Glutamatergic neuron (in vitro differentiated cells): Measurements from ENCODE around the gene TSPAN2. TPM values are rescaled to one million over a fixed set of nuclear protein-coding genes. Genes with fewer than 3 reads are reported as not detected.
A peak's percentile ranks its signal among the peaks of the same experiment; 100 is the strongest.

Source experiments
- DNase-seq: peaks from one replicate; pipeline ENCODE4 v3.0.0; 2022
- H3K27ac Mint-ChIP-seq: one replicate; pipeline ENCODE4 v1.8.0; 2020; ENCODE audit warnings: mild to moderate bottlenecking, mixed read lengths, inconsistent platforms; ENCODE audit not compliant: unreplicated experiment
- H3K27me3 Mint-ChIP-seq: one replicate; pipeline ENCODE4 v1.8.0; 2020; ENCODE audit warnings: mild to moderate bottlenecking, moderate library complexity, mixed read lengths, inconsistent platforms; ENCODE audit not compliant: unreplicated experiment
- H3K36me3 Mint-ChIP-seq: one replicate; pipeline ENCODE4 v1.8.0; 2020; ENCODE audit warnings: mild to moderate bottlenecking, mixed read lengths, inconsistent platforms; ENCODE audit not compliant: unreplicated experiment
- H3K4me1 Mint-ChIP-seq: one replicate; pipeline ENCODE4 v1.8.0; 2020; ENCODE audit warnings: mild to moderate bottlenecking, low read depth, mixed read lengths, inconsistent platforms; ENCODE audit not compliant: unreplicated experiment
- H3K4me3 Mint-ChIP-seq: one replicate; pipeline ENCODE4 v1.8.0; 2020; ENCODE audit warnings: mild to moderate bottlenecking, mixed read lengths, inconsistent platforms; ENCODE audit not compliant: unreplicated experiment
- H3K9me3 Mint-ChIP-seq: one replicate; pipeline ENCODE4 v1.8.0; 2020; ENCODE audit warnings: mild to moderate bottlenecking, moderate library complexity, mixed read lengths, inconsistent platforms; ENCODE audit not compliant: unreplicated experiment
- total RNA-seq: library from RNA; stranded (reverse); fragmentation: NEBNext Ultra II Directional; extraction: Animal tissue kit (Norgen Biotek cat#: 25700); gene quantifications from one replicate; pipeline ENCODE4 v1.2.1, GENCODE V29; 2021; ENCODE audit not compliant: unreplicated experiment
- TF ChIP-seq, protein P1 (sequence below): fragments of 200-600 bp; sonication (generic); IDR thresholded peaks from one replicate; pipeline ENCODE4 v1.5.0; 2021; ENCODE audit not compliant: partially characterized antibody, unreplicated experiment

The TSPAN2 gene
- total RNA-seq, 1 donor from 2014 or later: 11.2 TPM

- H3K27ac Mint-ChIP-seq: no peak overlapping the region
- no peak for DNase-seq
- H3K4me1 Mint-ChIP-seq: no peaks in the 10 kb centered on the region
- no peak overlapping the region for H3K4me3 Mint-ChIP-seq
- peaks cover 1% of the 10 kb centered on the region for H3K9me3 Mint-ChIP-seq
- H3K36me3 Mint-ChIP-seq: no peaks in the 10 kb centered on the region
- TF ChIP-seq, protein P1, sequence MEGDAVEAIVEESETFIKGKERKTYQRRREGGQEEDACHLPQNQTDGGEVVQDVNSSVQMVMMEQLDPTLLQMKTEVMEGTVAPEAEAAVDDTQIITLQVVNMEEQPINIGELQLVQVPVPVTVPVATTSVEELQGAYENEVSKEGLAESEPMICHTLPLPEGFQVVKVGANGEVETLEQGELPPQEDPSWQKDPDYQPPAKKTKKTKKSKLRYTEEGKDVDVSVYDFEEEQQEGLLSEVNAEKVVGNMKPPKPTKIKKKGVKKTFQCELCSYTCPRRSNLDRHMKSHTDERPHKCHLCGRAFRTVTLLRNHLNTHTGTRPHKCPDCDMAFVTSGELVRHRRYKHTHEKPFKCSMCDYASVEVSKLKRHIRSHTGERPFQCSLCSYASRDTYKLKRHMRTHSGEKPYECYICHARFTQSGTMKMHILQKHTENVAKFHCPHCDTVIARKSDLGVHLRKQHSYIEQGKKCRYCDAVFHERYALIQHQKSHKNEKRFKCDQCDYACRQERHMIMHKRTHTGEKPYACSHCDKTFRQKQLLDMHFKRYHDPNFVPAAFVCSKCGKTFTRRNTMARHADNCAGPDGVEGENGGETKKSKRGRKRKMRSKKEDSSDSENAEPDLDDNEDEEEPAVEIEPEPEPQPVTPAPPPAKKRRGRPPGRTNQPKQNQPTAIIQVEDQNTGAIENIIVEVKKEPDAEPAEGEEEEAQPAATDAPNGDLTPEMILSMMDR: no peak
- H3K27me3 Mint-ChIP-seq: no peaks in the 10 kb centered on the region
These were observed 37.5 kb downstream of the TSPAN2 start for GRCh38 chr1:115051850-115052249.

DNA sequence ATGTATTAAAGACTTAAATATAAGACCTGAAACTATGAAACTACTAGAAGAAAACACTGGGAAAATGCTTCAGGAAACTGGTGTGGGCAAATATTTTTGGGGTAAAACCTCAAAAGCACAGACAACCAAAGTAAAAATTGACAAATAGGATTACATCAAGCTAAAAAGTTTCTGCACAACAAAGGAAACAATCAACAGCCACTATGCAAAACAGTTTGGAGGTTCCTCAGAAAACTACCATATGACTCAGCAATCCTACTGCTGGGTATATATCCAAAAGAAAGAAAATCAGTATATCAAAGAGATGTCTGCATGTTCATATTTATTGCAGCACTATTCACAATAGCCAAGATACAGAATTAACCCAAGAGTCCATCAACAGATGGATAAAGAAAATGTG lies 42.6 kb downstream of the TSPAN2 start:
- Mint-ChIP-seq H3K4me3 (no peak overlapping the region), H3K27me3 (no peaks in the 10 kb centered on the region), H3K9me3 (no peaks in the 10 kb centered on the region), H3K36me3 (no peaks in the 10 kb centered on the region), H3K4me1 (no peaks in the 10 kb centered on the region), H3K27ac (no peak overlapping the region)
- no peak for DNase-seq
- TF ChIP-seq, protein P1: no peak

- Mint-ChIP-seq H3K4me3 (no peak overlapping the region), H3K36me3 (no peaks in the 10 kb centered on the region), H3K27ac (no peak overlapping the region), H3K4me1 (no peaks in the 10 kb centered on the region), H3K27me3 (no peaks in the 10 kb centered on the region), H3K9me3 (no peaks in the 10 kb centered on the region)
- TF ChIP-seq, protein P1: peak; percentile 45
- no peak for DNase-seq
These were observed 47.6 kb downstream of the TSPAN2 start for GRCh38 chr1:115041654-115042053.

- Mint-ChIP-seq H3K9me3 (no peaks in the 10 kb centered on the region), H3K4me3 (no peak overlapping the region), H3K4me1 (no peaks in the 10 kb centered on the region), H3K27me3 (no peaks in the 10 kb centered on the region), H3K36me3 (no peaks in the 10 kb centered on the region), H3K27ac (no peak overlapping the region)
- no peak for DNase-seq
- TF ChIP-seq, protein P1: no peak
These were observed 48.8 kb downstream of the TSPAN2 start for GRCh38 chr1:115040501-115040900.

GRCh38 chr1:115036814-115037507 lies 52.3 kb downstream of the TSPAN2 start:
- Mint-ChIP-seq H3K4me3 (no peak overlapping the region), H3K27me3 (no peaks in the 10 kb centered on the region), H3K9me3 (no peaks in the 10 kb centered on the region), H3K27ac (no peak overlapping the region), H3K36me3 (no peaks in the 10 kb centered on the region), H3K4me1 (no peaks in the 10 kb centered on the region)
- TF ChIP-seq, protein P1: no peak
- DNase-seq: no peak
